ENCODE results near the gene SHANK2. TPM values are rescaled to one million over a fixed set of nuclear protein-coding genes. Genes with fewer than 3 reads are reported as not detected.
A peak's percentile ranks its signal among the peaks of the same experiment; 100 is the strongest.

Gene SHANK2
- total and polyA plus RNA-seq, 2 donors from 2014 or later, result 4.0 to 57.8 TPM

GRCh38 chr11:71239581-71239980, 12.8 kb downstream of the SHANK2 start:
- Histone ChIP-seq H3K36me3 (ENCODE audit: control insufficient read depth in 2 of 3, insufficient read depth in 3 of 3, low read length in 3 of 3) (peaks cover 0 to 6% (median 6%) of the 10 kb centered on the region in 3 donors), H3K4me3 (ENCODE audit: low read length in 3 of 3) (no peak overlapping the region), H3K4me1 (ENCODE audit: control insufficient read depth in 2 of 3, insufficient read depth in 2 of 3, low read depth in 1 of 3, low read length in 3 of 3) (peaks cover 0 to 25% (median 4%) of the 10 kb centered on the region in 3 donors), H3K9ac (ENCODE audit: low read length in 3 of 3) (no peak overlapping the region), H3K27me3 (ENCODE audit: control insufficient read depth, insufficient read depth, low read length) (no peaks in the 10 kb centered on the region), H3K9me3 (ENCODE audit: control insufficient read depth in 2 of 3, insufficient read depth in 1 of 3, low read length in 3 of 3) (no peaks in the 10 kb centered on the region), H3K27ac (ENCODE audit: low read depth in 2 of 2, low read length in 2 of 2) (no peak overlapping the region)
- DNase-seq (no peak), FAIRE-seq (no peak)
- intact Hi-C loops (cut with DNase I), result loop anchor here (10.0 kb wide), 1 partner anchor 55 kb away; no protein-coding TSS in a partner anchor
- no peak for TF ChIP-seq CTCF (IDR thresholded peaks at IDR 0.05; ENCODE audit: borderline replicate concordance, extremely low read depth, insufficient read depth)

GRCh38 chr11:71238941-71239340, 13.4 kb downstream of the SHANK2 start:
- no peaks in the 10 kb centered on the region for H3K9me3 ChIP-seq (ENCODE audit: control insufficient read depth in 2 of 3, insufficient read depth in 1 of 3, low read length in 3 of 3)
- H3K9ac ChIP-seq (ENCODE audit: low read length in 3 of 3), result no peak overlapping the region
- peak in 1 of 5 donors; percentile 18 for DNase-seq
- H3K36me3 ChIP-seq (ENCODE audit: control insufficient read depth in 2 of 3, insufficient read depth in 3 of 3, low read length in 3 of 3), result peaks cover 0 to 6% (median 6%) of the 10 kb centered on the region in 3 donors
- no peak for TF ChIP-seq CTCF (IDR thresholded peaks at IDR 0.05; ENCODE audit: borderline replicate concordance, extremely low read depth, insufficient read depth)
- peaks cover 0 to 25% (median 4%) of the 10 kb centered on the region in 3 donors for H3K4me1 ChIP-seq (ENCODE audit: control insufficient read depth in 2 of 3, insufficient read depth in 2 of 3, low read depth in 1 of 3, low read length in 3 of 3)
- no peak overlapping the region for H3K4me3 ChIP-seq (ENCODE audit: low read length in 3 of 3)
- no peaks in the 10 kb centered on the region for H3K27me3 ChIP-seq (ENCODE audit: control insufficient read depth, insufficient read depth, low read length)
- no peak overlapping the region for H3K27ac ChIP-seq (ENCODE audit: low read depth in 2 of 2, low read length in 2 of 2)
- intact Hi-C loops (cut with DNase I), result loop anchor here (10.0 kb wide), 1 partner anchor 56 kb away; no protein-coding TSS in a partner anchor
- no peak for FAIRE-seq

- H3K4me1 ChIP-seq (ENCODE audit: control insufficient read depth in 2 of 3, insufficient read depth in 2 of 3, low read depth in 1 of 3, low read length in 3 of 3), result peaks cover 0 to 27% (median 5%) of the 10 kb centered on the region in 3 donors
- no peaks in the 10 kb centered on the region for H3K27me3 ChIP-seq (ENCODE audit: control insufficient read depth, insufficient read depth, low read length)
- H3K9ac ChIP-seq (ENCODE audit: low read length in 3 of 3), result no peak overlapping the region
- no peaks in the 10 kb centered on the region for H3K9me3 ChIP-seq (ENCODE audit: control insufficient read depth in 2 of 3, insufficient read depth in 1 of 3, low read length in 3 of 3)
- no peak overlapping the region for H3K4me3 ChIP-seq (ENCODE audit: low read length in 3 of 3)
- intact Hi-C loops (cut with DNase I), result loop anchor here (10.0 kb wide), 1 partner anchor 56 kb away; no protein-coding TSS in a partner anchor
- H3K27ac ChIP-seq (ENCODE audit: low read depth in 2 of 2, low read length in 2 of 2), result no peak overlapping the region
- TF ChIP-seq CTCF (IDR thresholded peaks at IDR 0.05; ENCODE audit: borderline replicate concordance, extremely low read depth, insufficient read depth), result no peak
- DNase-seq (peak in 1 of 5 donors; percentile 18), FAIRE-seq (no peak)
- H3K36me3 ChIP-seq (ENCODE audit: control insufficient read depth in 2 of 3, insufficient read depth in 3 of 3, low read length in 3 of 3), result peaks cover 0 to 6% (median 6%) of the 10 kb centered on the region in 3 donors
These were observed 14.0 kb downstream of the SHANK2 start for GRCh38 chr11:71238285-71238875.
